Hepatocyte (in vitro differentiated cells): ENCODE data around the gene ITGA4.

Source experiments
- CTCF ChIP-seq: fragments of 200-600 bp; sonication (generic); IDR thresholded peaks from 2 replicates; pipeline ENCODE4 v1.5.1; 2016; ENCODE audit warnings: antibody characterized with exemption, mild to moderate bottlenecking; ENCODE audit not compliant: poor library complexity
- EZH2 ChIP-seq: fragments of 200-600 bp; sonication (generic); IDR thresholded peaks from 2 replicates; pipeline ENCODE4 v1.6.1; 2016; ENCODE audit warnings: antibody characterized with exemption, mild to moderate bottlenecking, borderline replicate concordance
- EZH2phosphoT487 ChIP-seq: fragments of 200-600 bp; sonication (generic); IDR thresholded peaks from one replicate; pipeline ENCODE4 v1.6.1; 2018; ENCODE audit warnings: antibody characterized with exemption, mild to moderate bottlenecking, low read depth, moderate library complexity; ENCODE audit not compliant: unreplicated experiment, severe bottlenecking

- TF ChIP-seq CTCF = no peak
- TF ChIP-seq EZH2phosphoT487 = no peak
- TF ChIP-seq EZH2 = no peak
Measured at GRCh38 chr2:181421131-181421458, 36.1 kb upstream of the ITGA4 start.
